ENCODE results near the gene GGPS1.
A peak's percentile ranks its signal among the peaks of the same experiment; 100 is the strongest.
"Not testable (repeated sequence)": the region's sequence is repeated elsewhere in the genome, so short reads cannot be mapped to it uniquely, and the experiment has no call there.

Gene GGPS1

GRCh38 chr1:235293322-235293942, 34.9 kb upstream of the GGPS1 start:
- Mint-ChIP-seq H3K27ac (no peak overlapping the region), H3K4me3 (no peak overlapping the region), H3K36me3 (ENCODE audit: low read depth) (no peaks in the 10 kb centered on the region), H3K27me3 (no peaks in the 10 kb centered on the region), H3K9me3 (no peaks in the 10 kb centered on the region), H3K4me1 (ENCODE audit: low read depth) (peaks cover 26% of the 10 kb centered on the region)
- intact Hi-C loops (cut with micrococcal nuclease): no loop called here

GRCh38 chr1:235295902-235296350, 32.4 kb upstream of the GGPS1 start:
- H3K4me1 Mint-ChIP-seq (ENCODE audit: low read depth): peaks cover 26% of the 10 kb centered on the region
- H3K36me3 Mint-ChIP-seq (ENCODE audit: low read depth): no peaks in the 10 kb centered on the region
- no peak overlapping the region for H3K27ac Mint-ChIP-seq
- intact Hi-C loops (cut with micrococcal nuclease): no loop called here
- no peak overlapping the region for H3K4me3 Mint-ChIP-seq
- no peaks in the 10 kb centered on the region for H3K27me3 Mint-ChIP-seq
- H3K9me3 Mint-ChIP-seq: no peaks in the 10 kb centered on the region

GRCh38 chr1:235296729-235297128, 31.6 kb upstream of the GGPS1 start:
- H3K36me3 Mint-ChIP-seq (ENCODE audit: low read depth): no peaks in the 10 kb centered on the region
- H3K4me3 Mint-ChIP-seq: no peak overlapping the region
- intact Hi-C loops (cut with micrococcal nuclease): no loop called here
- H3K27ac Mint-ChIP-seq: no peak overlapping the region
- peaks cover 29% of the 10 kb centered on the region for H3K4me1 Mint-ChIP-seq (ENCODE audit: low read depth)
- H3K27me3 Mint-ChIP-seq: no peaks in the 10 kb centered on the region
- no peaks in the 10 kb centered on the region for H3K9me3 Mint-ChIP-seq

GRCh38 chr1:235297579-235297978, 30.8 kb upstream of the GGPS1 start:
- H3K4me1 Mint-ChIP-seq (ENCODE audit: low read depth): peaks cover 27% of the 10 kb centered on the region
- H3K27me3 Mint-ChIP-seq: no peaks in the 10 kb centered on the region
- no peaks in the 10 kb centered on the region for H3K36me3 Mint-ChIP-seq (ENCODE audit: low read depth)
- H3K9me3 Mint-ChIP-seq: no peaks in the 10 kb centered on the region
- intact Hi-C loops (cut with micrococcal nuclease): no loop called here
- no peak overlapping the region for H3K27ac Mint-ChIP-seq
- no peak overlapping the region for H3K4me3 Mint-ChIP-seq

- Mint-ChIP-seq H3K4me3 (no peak overlapping the region), H3K4me1 (ENCODE audit: low read depth) (peaks cover 22% of the 10 kb centered on the region), H3K36me3 (ENCODE audit: low read depth) (peaks cover 6% of the 10 kb centered on the region)
These were observed 29.6 kb upstream of the GGPS1 start for GRCh38 chr1:235298758-235299157.

GRCh38 chr1:235299169-235299858, 29.1 kb upstream of the GGPS1 start:
- H3K27ac Mint-ChIP-seq: no peak overlapping the region

More at GRCh38 chr1:235298758-235299157, 29.6 kb upstream of the GGPS1 start:
- Mint-ChIP-seq H3K27ac (no peak overlapping the region), H3K27me3 (no peaks in the 10 kb centered on the region), H3K9me3 (no peaks in the 10 kb centered on the region)
- intact Hi-C loops (cut with micrococcal nuclease): no loop called here

GRCh38 chr1:235302143-235302542, 26.2 kb upstream of the GGPS1 start:
- intact Hi-C loops (cut with micrococcal nuclease): no loop called here
- no peak overlapping the region for H3K27ac Mint-ChIP-seq
- peaks cover 6% of the 10 kb centered on the region for H3K36me3 Mint-ChIP-seq (ENCODE audit: low read depth)
- peaks cover 28% of the 10 kb centered on the region for H3K4me1 Mint-ChIP-seq (ENCODE audit: low read depth)
- H3K9me3 Mint-ChIP-seq: no peaks in the 10 kb centered on the region
- no peaks in the 10 kb centered on the region for H3K27me3 Mint-ChIP-seq
- H3K4me3 Mint-ChIP-seq: no peak overlapping the region

More at GRCh38 chr1:235299169-235299858, 29.1 kb upstream of the GGPS1 start:
- Mint-ChIP-seq H3K4me1 (ENCODE audit: low read depth) (peaks cover 22% of the 10 kb centered on the region), H3K27me3 (no peaks in the 10 kb centered on the region), H3K4me3 (no peak overlapping the region), H3K9me3 (no peaks in the 10 kb centered on the region), H3K36me3 (ENCODE audit: low read depth) (peaks cover 6% of the 10 kb centered on the region)
- intact Hi-C loops (cut with micrococcal nuclease): no loop called here

- Mint-ChIP-seq H3K27me3 (no peaks in the 10 kb centered on the region), H3K9me3 (no peaks in the 10 kb centered on the region), H3K4me1 (ENCODE audit: low read depth) (peaks cover 24% of the 10 kb centered on the region), H3K27ac (peak overlapping the region; percentile 60), H3K36me3 (ENCODE audit: low read depth) (peaks cover 17% of the 10 kb centered on the region), H3K4me3 (no peak overlapping the region)
- intact Hi-C loops (cut with micrococcal nuclease): no loop called here
These were observed 23.6 kb upstream of the GGPS1 start for GRCh38 chr1:235304549-235305451.

GRCh38 chr1:235307158-235308124, 20.9 kb upstream of the GGPS1 start:
- Mint-ChIP-seq H3K27ac (peak overlapping the region; percentile 5), H3K36me3 (ENCODE audit: low read depth) (peaks cover 26% of the 10 kb centered on the region), H3K9me3 (no peaks in the 10 kb centered on the region), H3K4me1 (ENCODE audit: low read depth) (peaks cover 16% of the 10 kb centered on the region), H3K4me3 (no peak overlapping the region), H3K27me3 (no peaks in the 10 kb centered on the region)
- intact Hi-C loops (cut with micrococcal nuclease): no loop called here

- not testable (repeated sequence) for H3K9me3 Mint-ChIP-seq
These were observed 19.2 kb upstream of the GGPS1 start for GRCh38 chr1:235309206-235309605.

GRCh38 chr1:235313262-235313661, 15.1 kb upstream of the GGPS1 start:
- Mint-ChIP-seq H3K9me3 (no peaks in the 10 kb centered on the region), H3K27ac (no peak overlapping the region), H3K36me3 (ENCODE audit: low read depth) (peaks cover 19% of the 10 kb centered on the region), H3K4me1 (ENCODE audit: low read depth) (peaks cover 19% of the 10 kb centered on the region), H3K4me3 (no peak overlapping the region), H3K27me3 (no peaks in the 10 kb centered on the region)
- intact Hi-C loops (cut with micrococcal nuclease): no loop called here

More at GRCh38 chr1:235309206-235309605, 19.2 kb upstream of the GGPS1 start:
- Mint-ChIP-seq H3K36me3 (ENCODE audit: low read depth) (peaks cover 20% of the 10 kb centered on the region), H3K4me1 (ENCODE audit: low read depth) (peaks cover 24% of the 10 kb centered on the region)
- intact Hi-C loops (cut with micrococcal nuclease); H3K27me3 Mint-ChIP-seq; H3K27ac Mint-ChIP-seq; H3K4me3 Mint-ChIP-seq: not testable (repeated sequence)

GRCh38 chr1:235313931-235314678, 14.3 kb upstream of the GGPS1 start:
- H3K4me1 Mint-ChIP-seq (ENCODE audit: low read depth): peaks cover 26% of the 10 kb centered on the region
- H3K27ac Mint-ChIP-seq: no peak overlapping the region
- peaks cover 19% of the 10 kb centered on the region for H3K36me3 Mint-ChIP-seq (ENCODE audit: low read depth)
- H3K4me3 Mint-ChIP-seq: no peak overlapping the region
- intact Hi-C loops (cut with micrococcal nuclease): no loop called here
- no peaks in the 10 kb centered on the region for H3K27me3 Mint-ChIP-seq
- H3K9me3 Mint-ChIP-seq: no peaks in the 10 kb centered on the region

Data from dendritic cell treated with granulocyte-macrophage colony-stimulating factor and Interleukin-4, amounts not matched to agents 40 ng/mL and 50 ng/mL, for 4 days (primary cell).